GM06990 (cell line): Measurements from ENCODE around the gene TTC28.

Experiments used
- DNase-seq: peaks from one replicate; pipeline ENCODE4 v3.0.0-alpha.2; 2011; ENCODE audit not compliant: insufficient read length; ENCODE audit errors: extremely low read depth
- H3K27me3 ChIP-seq: replicated peaks from 2 replicates; pipeline ENCODE4 v1.6.0; 2011; ENCODE audit warnings: low read length; ENCODE audit not compliant: control insufficient read depth, insufficient read depth
- H3K36me3 ChIP-seq: 2 replicates; pipeline ENCODE4 v1.5.1; 2011; ENCODE audit warnings: low read length; ENCODE audit not compliant: control insufficient read depth, insufficient read depth
- H3K4me3 ChIP-seq: replicated peaks from 2 replicates; pipeline ENCODE4 v1.5.1; 2011; ENCODE audit warnings: low read depth, mild to moderate bottlenecking, control low read depth, low read length
- TF ChIP-seq, protein P1 (sequence below): IDR thresholded peaks from 2 replicates; pipeline ENCODE4 v1.5.1; 2011; ENCODE audit warnings: low read length, control low read depth, mild to moderate bottlenecking, inconsistent platforms; ENCODE audit not compliant: insufficient read depth, poor library complexity, severe bottlenecking

TTC28 gene

DNA sequence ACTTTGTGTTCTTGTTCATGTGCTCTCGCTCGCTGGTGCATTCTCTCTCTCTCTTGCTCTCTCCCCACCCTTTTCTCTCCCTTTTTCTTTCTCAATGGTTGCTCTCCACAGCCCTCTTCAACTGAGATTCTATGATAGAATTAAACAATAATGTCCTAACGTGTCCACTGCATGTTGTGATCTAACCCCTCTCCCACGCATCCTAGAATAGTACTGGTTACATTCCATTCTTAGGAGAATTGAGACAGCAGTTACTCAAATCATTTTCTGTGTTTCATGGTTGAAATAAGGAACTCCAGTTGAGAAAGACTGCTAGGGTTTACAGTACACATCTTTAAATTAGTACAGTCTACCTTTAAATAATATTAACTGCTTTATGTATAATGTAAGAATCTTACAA lies 442.5 kb downstream of the TTC28 start:
- H3K27me3 ChIP-seq = no peaks in the 10 kb centered on the region; the same call in none of the 2 replicates
- no peaks in the 10 kb centered on the region for H3K36me3 ChIP-seq
- no peak overlapping the region for H3K4me3 ChIP-seq
- TF ChIP-seq, protein P1, sequence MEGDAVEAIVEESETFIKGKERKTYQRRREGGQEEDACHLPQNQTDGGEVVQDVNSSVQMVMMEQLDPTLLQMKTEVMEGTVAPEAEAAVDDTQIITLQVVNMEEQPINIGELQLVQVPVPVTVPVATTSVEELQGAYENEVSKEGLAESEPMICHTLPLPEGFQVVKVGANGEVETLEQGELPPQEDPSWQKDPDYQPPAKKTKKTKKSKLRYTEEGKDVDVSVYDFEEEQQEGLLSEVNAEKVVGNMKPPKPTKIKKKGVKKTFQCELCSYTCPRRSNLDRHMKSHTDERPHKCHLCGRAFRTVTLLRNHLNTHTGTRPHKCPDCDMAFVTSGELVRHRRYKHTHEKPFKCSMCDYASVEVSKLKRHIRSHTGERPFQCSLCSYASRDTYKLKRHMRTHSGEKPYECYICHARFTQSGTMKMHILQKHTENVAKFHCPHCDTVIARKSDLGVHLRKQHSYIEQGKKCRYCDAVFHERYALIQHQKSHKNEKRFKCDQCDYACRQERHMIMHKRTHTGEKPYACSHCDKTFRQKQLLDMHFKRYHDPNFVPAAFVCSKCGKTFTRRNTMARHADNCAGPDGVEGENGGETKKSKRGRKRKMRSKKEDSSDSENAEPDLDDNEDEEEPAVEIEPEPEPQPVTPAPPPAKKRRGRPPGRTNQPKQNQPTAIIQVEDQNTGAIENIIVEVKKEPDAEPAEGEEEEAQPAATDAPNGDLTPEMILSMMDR = no peak
- DNase-seq = no peak

DNA sequence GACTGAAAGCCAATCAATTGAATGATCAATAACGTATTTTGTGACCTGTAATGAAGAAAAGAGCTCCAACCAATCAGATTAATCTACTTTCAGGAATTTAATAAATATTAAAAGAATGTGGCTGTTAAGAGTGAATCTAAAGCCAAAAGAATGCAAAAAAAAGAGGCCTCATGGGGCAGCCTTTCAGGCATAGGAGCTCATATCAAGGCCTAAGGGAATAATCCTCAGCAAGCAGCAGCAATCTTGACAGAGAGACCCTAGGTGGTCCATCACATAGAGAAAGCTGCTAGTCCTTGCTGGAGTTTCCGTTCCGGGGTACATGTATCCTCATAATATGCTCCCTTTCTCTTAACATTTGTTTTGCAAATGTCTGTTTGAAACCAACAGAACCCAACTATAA lies 447.4 kb downstream of the TTC28 start:
- DNase-seq = no peak
- TF ChIP-seq, protein P1 = no peak
- Histone ChIP-seq H3K27me3 (no peaks in the 10 kb centered on the region; the same call in 1 of the 2 replicates), H3K4me3 (no peak overlapping the region), H3K36me3 (no peaks in the 10 kb centered on the region)

DNA sequence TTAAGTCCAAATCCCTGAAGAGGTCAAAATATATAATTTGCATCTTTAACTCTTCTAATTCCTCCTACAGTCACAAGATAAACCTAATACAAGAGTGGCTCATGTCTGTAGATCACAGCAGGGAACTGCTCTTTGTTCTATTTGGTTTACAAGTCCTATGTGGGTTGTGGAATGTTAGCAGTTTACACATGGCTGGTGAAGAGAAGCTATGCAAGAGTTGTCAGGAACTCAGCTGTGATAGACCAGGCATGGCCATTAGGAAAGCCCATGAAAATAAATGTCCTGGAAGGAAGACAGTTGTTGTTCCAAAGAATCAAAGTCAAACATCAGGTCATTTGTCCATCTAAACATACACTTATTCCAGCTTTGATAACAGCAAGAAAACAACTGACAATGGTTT lies 448.2 kb downstream of the TTC28 start:
- Histone ChIP-seq H3K27me3 (no peaks in the 10 kb centered on the region; the same call in 1 of the 2 replicates), H3K36me3 (no peaks in the 10 kb centered on the region), H3K4me3 (no peak overlapping the region)
- no peak for DNase-seq
- TF ChIP-seq, protein P1 = no peak

DNA sequence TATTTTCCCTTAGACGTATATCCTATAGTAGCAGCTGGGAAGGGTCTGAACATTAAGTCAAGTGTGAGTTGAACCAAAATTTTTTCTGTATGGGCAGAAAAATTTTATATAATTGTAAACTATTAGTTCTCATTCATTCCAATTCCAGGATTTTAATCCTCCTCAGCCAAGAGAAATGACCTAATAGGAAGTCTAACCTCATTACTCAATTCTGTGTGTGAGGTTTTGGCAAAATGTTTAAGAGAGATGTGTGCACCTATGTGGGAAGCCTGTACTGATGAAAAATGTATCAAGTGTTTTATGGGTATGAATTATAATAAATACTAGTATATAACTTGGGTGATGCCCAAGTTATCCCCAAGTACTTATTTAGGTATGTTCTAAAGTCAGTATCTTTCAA lies 449.0 kb downstream of the TTC28 start:
- Histone ChIP-seq H3K4me3 (no peak overlapping the region), H3K27me3 (no peaks in the 10 kb centered on the region; the same call in 1 of the 2 replicates), H3K36me3 (no peaks in the 10 kb centered on the region)
- DNase-seq = no peak
- TF ChIP-seq, protein P1 = no peak

DNA sequence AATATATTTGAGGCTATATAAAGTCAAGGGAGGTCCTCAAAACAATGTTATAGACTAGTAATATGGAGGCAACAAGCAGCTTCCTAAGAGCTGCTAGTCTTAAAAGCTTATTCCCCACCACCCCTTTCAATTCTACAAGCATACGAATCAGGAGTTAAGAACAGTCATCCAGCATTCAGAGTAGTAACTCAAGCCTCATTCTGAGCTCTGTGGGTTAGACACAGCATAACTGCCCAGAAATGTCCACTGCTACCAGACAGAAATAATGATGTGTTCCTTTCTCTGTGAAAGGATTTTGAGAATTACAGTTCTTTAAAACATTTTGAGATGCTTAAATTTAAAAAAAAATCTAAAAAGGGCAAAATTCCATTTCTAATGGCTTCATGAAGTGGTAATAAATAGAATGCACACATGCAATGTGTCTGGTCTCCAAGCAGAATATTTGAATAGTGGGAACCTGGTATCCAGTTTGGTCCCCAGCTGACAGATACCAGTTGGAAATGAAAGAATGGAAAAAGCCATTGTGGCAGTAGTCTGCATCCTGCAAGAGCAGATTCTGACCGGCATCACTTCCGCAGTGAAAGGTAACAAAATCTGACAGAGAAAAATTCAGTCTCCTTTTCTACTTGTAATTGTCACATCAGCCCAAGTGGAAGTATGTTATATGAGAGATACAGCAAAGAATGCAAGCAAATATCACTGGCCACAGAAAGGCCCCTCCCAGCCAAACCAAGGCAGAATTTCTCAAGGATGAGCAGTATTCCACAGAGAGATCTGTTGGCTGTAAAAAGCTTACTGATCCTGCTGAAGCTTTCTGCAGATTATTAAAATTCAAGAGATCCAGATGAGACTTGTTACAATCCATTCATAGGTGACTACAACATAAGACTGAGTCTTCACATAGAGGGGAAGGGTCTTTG lies 449.8 kb downstream of the TTC28 start:
- H3K27me3 ChIP-seq = no peaks in the 10 kb centered on the region; the same call in 1 of the 2 replicates
- no peak for DNase-seq
- H3K36me3 ChIP-seq = no peaks in the 10 kb centered on the region
- TF ChIP-seq, protein P1 = no peak
- H3K4me3 ChIP-seq = no peak overlapping the region
